Stimulated activated CD4-positive, alpha-beta T cell treated with anti-CD3 and anti-CD28 coated beads, Interleukin-4, amount 100 ng/mL, for 4 hours (primary cell): ENCODE results near the gene CSF1.
"Not testable (repeated sequence)": the region's sequence is repeated elsewhere in the genome, so short reads cannot be mapped to it uniquely, and the experiment has no call there.

Experiments
- DNase-seq, 2 experiments: peaks; one replicate each; pipeline ENCODE4 v3.0.0-alpha.2; 2020

CSF1 gene

GRCh38 chr1:109942434-109942833, 31.8 kb downstream of the CSF1 start:
- no peak for DNase-seq

DNA sequence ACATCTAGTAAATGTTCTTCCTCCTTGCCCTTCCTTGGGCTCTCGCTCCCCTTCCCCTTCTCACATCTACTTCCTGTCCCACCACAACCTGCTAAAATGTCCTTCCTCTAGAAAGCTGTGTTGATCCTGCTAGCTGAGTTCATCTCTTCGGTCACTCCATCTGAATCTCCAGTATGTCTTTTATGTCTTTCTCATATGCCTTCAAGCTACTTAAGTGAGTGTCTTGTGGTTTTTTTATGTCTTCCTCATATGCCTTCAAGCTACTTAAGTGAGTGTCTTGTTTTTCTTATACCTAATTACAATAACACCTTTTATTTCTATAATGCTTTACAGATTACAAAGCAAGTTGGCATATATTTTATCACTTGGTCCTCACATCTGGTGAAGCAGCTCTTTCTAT, 33.9 kb downstream of the CSF1 start:
- no peak for DNase-seq

- no peak for DNase-seq
These were observed 35.9 kb downstream of the CSF1 start for GRCh38 chr1:109946511-109946910.

GRCh38 chr1:109947582-109948284, 37.1 kb downstream of the CSF1 start:
- DNase-seq, result no peak

DNA sequence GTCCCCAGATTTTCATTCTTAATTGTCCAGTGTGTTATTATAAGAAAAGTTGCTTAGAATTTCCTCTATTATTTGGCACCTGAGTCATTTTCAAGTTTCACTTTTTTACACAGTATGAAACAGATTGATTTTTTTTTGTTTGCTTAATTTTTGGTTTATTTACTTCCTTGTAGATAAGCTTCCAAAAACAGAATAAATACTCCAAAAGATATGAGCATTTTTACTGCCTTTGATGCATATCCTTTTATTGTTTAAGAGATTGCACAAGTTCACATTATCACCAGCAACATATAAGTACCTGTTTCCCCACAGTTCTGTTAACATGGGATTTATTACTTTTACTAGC, 37.6 kb downstream of the CSF1 start:
- no peak for DNase-seq

DNA sequence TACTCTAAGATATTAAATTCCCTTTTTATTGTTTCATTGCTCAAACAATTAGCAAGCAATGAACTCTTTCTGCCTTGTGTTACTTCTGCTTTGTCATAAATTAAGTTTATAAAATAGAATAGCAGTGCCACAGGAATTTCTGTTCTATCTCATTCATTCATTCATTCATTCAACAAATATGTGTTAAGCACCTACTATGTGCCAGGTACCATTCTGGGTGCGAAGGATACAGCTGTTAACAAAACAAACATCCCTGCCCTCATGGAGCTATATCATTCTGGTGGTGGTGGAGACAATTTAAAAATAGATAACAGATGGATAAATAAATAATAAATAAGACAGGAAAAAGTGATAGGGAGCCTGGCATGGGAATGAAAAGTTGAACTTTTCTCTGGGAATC, 39.4 kb downstream of the CSF1 start:
- DNase-seq, result no peak

DNA sequence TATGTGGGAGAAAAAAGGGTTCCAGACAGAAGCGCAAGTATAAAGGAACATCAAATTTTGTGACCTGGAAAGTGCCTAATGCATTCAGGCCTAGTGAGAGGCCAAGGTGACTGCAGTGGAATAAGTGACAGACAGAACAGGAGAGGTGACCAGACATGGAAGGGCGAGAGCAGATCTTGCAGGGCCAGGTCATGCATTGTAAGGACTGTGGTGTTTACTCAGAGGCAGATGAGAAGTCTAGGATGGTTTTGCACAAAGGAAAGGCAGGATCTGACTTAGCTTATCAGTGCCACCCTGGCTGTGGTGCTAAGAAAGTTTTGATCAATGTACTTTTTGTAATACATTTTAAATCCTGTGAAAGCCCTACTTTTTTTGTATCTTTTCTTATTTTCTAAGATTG, 39.9 kb downstream of the CSF1 start:
- DNase-seq, result no peak

DNA sequence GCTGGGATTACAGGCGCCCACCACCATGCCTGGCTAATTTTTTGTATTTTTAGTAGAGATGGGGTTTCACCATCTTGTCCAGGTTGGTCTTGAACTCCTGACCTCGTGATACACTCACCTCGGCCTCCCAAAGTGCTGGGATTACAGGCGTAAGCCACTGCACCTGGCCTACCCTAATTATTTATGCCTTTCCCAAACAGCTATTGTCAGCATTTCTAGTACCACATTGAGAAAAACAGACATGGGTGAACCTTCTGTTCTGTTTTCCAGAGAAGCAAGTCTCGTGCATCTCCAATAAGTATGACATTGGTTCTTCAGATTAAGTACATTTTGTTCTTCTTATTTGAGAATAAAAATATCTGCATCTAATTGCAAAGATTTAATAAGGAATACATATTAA, 40.9 kb downstream of the CSF1 start:
- DNase-seq, result not testable (repeated sequence)

DNA sequence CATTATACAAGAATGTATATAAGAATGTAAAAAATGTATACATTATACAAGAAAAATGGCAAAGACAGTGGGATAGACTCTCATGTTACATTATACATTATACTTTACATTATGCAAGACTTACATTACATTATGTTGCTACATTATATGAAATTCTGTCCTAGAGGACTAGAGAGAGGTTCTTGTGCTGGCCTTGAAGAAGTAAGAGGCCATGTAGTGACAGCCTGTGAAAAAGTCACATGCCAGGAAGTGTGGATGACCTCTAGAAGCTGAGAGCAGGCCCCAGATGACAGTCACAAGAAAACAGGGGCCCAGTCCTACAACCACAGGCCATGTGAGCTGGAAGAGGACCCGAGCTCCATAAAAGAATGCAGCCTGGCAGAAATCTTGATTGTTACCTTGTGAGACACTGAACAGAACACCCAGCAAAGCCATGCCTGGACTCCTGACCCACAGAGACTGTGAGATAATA, 43.4 kb downstream of the CSF1 start:
- DNase-seq, result no peak

DNA sequence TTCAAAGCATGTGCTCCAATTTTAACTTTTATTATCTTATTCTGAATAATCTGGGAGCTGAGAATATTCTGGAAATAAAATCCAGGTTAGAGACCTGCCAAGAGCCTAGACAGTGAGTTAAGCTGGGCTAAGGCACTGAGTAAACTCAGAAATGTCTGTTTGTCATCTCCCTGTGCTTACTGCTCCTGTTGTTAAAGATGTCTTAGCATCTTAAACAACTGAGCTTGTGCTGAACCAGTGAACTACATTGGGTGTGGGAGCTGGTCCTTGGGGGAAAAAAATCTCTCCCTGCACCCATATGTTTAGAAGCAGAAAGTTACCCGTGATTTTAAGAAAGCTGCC, 49.0 kb downstream of the CSF1 start:
- DNase-seq, result no peak

DNA sequence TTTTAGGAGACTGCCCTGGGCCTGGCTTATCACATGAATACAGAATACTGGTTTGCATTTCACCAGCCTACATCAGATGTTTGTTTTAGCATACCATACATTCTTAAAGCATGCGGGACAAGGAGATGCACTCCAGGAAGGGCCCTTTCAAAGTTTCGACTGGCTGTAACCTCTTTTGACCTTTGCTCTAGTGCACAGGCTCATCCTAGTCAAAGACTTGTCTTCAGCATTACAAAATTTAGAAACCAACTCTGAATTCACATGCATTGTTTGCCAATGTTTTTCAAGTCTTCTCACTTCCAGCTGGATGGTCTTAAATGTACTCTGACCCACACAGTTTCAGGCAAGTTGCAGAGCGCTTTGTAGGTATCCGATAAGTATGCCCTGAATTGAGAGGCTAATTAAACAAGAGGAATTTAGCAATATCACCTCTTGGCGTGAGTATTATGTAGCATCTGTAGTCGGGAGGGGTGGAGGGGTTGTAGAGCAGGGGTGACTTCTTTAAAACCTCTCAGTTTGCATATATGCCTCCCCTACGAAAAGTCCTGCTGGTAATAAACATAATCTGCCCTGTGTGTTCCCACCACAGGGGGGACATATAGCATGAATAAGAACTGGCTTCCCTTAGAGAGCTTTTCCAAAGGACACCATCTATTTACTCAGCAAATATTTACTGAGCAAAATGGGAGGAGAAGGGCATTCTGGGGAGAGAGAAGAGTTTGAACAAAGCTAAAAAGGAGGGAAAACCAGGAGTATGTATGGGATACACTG, 49.5 kb downstream of the CSF1 start:
- DNase-seq, result no peak

- DNase-seq, result no peak
These were observed 50.1 kb downstream of the CSF1 start for GRCh38 chr1:109960745-109961094.

DNA sequence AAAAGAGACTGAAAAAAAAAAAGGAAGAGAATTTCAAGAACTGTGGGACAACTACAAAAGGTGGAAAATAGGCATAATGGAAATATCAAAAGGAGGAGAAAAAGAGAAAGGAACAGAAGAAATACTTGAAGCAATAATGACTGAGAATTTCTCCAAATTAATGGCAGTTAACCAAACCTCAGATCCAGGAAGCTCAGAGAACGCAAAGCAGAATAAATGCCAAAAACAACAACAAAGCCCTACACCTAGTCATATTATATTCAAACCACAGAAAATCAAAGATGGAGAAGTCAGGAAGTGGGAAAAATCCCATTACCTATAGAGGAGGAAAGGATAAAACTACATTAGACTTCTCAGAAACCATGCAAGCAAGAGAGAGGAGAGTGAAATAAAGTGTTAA, 53.2 kb downstream of the CSF1 start:
- no peak for DNase-seq

DNA sequence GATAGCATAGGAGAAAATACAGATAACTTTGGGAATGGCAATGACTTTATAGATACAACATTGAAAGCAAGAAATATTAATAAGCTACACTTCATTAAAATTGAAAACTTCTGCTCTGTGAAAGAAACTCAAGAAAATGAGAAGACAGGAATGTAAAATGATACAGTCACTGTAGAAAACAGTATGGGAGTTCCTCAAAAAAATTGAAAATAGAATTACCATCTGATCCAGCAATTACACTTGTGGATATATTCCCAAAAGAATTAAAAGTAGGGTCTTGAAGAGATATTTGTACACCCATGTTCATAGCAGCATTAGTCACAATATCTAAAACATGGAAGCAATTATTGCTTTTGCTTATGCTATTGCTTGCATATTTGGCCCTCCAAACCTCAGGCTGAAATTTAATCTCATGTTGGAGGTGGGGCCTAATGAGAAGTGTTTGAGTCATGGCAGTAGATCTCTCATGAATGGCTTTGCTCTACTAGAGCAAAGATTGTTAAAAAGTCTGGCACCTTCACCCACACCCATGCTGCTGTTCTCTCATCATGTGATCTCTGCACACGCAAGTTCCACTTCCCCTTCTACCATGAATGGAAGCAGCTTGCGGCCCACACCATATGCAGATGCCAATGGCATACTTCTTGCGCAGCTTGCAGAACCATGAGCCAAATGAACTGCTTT, 58.6 kb downstream of the CSF1 start:
- no peak for DNase-seq

GRCh38 chr1:109969907-109970306, 59.3 kb downstream of the CSF1 start:
- DNase-seq, result no peak

DNA sequence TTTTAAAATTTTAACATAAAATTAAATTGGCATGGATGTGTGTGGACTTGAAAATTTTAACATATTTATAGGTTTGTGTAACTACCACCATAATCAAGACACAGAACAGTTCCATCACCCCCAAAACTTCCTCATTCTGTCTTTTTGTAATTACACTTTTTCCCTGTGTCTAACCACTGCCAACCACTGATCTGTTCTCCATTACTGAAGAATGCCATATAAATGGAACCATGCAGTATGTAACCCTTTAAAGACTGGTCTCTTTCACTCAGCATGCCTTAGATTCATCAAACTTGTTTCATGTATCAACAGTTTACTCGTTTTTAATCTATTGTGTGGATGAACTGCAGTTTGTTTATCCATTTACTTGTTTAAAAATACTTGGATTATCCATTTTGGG, 60.9 kb downstream of the CSF1 start:
- no peak for DNase-seq

DNA sequence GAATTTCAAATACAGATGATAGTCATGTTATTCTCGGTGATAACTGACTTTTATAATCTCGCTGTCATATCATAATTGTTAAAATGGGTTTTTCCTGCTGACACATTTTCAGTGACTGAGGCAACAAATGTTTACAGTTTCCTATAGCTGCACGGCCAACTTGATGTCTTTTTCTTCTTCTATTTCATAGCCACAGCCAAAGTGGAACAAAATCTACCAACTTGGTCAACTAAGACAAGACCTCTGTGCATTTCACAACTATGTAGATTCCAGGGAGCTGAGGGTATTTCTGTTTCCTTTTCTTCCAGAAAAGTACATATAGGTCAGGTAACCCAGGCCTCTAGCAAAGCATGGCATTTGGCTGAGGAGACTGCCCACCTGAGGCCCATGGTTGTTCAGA, 63.5 kb downstream of the CSF1 start:
- DNase-seq, result no peak

- DNase-seq, result no peak
These were observed 65.1 kb downstream of the CSF1 start for GRCh38 chr1:109975718-109976117.

- no peak for DNase-seq
These were observed 66.1 kb downstream of the CSF1 start for GRCh38 chr1:109976762-109977161.

DNA sequence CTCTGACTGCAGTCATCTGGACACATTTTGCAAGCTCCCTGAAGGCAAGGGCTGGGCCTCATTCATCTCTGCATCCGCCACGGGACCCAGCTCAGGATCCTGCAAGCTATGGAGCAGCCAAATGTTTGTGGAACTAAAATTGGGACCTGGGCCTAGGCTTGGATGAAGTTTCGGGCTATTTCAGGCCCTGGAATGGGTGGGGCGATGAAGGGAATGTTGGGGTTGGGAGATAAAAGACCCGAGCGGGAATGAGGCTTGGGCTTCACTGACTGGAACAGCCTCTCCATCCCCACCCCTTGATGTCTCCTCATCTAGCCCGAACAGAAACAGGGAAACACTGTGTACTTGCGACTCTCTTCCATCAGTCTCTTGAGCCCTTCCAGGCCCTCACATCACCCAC, 66.6 kb downstream of the CSF1 start:
- no peak for DNase-seq

DNA sequence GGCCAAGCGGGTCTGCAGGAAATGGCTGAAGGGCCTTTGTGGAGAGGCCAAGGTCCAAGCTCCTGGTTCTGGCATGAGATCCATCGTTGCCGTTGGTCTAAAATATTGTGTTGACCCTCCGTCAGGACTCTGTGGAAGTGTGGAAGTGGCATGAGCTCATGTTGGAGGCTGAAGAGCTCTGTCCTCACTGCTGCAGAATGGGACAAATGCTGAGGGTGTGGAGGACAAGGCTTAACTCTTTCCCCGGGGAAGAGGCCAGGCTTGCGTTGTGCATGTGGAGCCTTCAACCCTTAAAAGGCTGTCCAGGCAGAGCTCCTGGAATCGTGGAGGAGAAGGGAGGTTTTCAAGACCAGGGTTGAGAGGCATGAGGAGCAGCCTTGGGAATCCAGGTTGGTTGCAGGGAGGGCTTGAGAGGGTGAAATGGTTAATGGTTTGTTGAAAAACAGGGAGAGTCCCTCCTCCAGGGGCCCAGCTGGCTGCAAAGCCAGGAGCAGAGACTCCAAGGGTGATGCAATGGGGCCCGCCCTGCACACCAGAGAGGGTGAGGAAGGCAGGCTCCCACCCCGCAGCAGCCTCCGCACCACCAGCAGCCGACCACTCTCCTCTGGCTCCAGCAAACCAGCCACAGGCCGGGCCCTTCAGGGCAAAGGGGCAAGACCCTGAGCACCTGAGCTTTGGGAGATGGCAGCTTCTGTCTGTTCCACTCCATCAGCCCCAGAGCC, 67.2 kb downstream of the CSF1 start:
- DNase-seq, result no peak

DNA sequence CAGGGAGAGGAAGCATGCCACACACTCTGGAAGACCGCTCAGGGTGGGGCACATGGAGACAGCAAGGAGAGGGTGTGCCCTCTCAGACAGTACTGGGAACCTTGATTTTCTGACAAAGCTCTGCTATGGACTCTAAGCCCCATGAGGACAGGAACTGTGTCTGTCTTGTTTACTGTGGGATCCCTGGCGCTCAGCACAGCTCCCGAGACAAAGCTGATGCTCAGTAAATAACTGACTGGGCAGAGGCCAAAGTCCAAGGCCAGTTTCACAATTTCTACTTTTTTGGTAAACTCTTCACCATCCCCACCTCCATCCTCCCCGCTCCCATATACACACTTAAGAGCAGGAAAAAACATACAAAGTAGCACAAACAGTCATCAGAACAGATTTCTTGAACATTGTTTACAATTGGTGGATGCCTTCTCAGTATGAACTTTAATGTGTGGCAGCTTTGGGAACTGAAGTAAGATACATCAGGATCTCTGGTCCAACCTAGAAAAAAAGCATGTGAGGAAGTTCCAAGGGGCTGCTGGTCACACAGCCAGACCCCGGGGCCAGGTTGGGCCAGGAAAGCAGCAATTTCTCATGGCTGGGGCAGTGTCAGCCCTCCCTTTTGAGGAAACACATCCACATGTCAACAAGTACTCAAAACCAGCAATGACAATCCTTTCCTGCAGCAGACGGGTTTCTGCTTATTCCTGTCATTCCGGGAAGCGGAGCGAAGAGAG, 68.3 kb downstream of the CSF1 start:
- DNase-seq, result no peak

GRCh38 chr1:109979489-109980091, 68.9 kb downstream of the CSF1 start:
- DNase-seq, result no peak
